Stimulated activated CD8-positive, alpha-beta memory T cell treated with anti-CD3 and anti-CD28 coated beads, Interleukin-4, amount 100 ng/mL, for 4 hours (primary cell): ENCODE data around the gene MINDY2.

ENCODE experiments used
- DNase-seq, 2 donors: peaks; one replicate each; pipeline ENCODE4 v3.0.0-alpha.2; 2020; ENCODE audit warnings: low read depth in 2 of 2, low spot score in 1 of 2

The MINDY2 gene

DNA sequence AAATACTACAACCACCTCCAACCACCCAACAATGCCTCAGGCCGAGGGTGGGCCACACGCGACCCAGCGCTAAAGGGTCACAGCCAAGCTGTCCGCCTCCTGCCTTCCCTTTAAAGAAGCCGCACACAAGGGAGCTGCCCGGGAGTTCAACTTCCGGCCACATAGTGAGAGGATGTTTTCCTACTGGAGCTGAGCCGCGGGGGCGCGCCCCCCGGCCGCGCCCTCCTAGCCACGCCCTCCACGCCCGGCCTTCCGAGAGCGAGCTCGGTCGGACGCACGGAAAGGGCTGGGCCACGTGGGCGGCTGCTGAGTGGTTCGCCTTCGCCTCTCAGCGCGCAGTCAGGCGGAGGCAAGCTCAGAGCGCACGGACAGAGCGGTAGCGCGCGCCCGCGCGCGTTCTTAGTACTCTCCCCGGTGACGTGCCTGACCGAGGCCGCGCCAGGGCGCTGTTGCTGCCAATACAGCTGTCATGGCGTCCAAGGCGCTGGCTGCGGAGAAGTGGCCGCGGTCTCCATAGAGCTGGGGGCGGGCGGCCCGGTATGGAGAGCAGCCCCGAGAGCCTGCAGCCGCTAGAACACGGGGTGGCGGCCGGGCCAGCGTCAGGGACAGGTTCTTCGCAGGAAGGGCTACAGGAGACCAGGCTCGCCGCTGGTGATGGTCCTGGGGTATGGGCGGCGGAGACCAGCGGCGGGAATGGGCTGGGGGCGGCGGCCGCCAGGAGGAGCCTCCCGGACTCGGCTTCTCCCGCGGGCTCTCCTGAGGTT lies at the start of gene MINDY2:
MINDY2 (plus strand) TSS at position 446 of the 764 bp plus-strand sequence; CDS start at position 540, 94 bp downstream.
- peak; percentile 73 to 88 for DNase-seq

GRCh38 chr15:58724466-58724865 lies 46.6 kb upstream of the MINDY2 start:
- DNase-seq: no peak

DNA sequence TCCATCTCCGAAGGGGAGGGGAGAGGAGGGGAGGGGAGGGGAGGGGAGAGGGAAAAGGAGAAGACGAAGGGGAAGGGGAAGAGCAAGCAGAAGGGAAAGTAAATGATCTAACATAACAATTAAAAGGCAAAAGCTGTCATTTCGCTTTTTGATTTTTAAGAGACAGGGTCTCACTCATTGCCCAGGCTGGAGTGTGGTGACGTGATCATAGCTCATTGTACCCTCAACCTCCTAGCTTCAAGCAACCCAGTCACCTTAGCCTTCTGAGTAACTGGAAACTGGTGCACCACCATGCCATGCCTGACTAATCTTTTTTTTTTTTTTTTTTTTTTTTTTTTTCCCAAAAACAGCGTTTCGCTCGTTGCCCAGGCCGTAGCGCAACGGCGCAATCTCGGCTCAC lies 44.2 kb upstream of the MINDY2 start:
- no peak for DNase-seq

DNA sequence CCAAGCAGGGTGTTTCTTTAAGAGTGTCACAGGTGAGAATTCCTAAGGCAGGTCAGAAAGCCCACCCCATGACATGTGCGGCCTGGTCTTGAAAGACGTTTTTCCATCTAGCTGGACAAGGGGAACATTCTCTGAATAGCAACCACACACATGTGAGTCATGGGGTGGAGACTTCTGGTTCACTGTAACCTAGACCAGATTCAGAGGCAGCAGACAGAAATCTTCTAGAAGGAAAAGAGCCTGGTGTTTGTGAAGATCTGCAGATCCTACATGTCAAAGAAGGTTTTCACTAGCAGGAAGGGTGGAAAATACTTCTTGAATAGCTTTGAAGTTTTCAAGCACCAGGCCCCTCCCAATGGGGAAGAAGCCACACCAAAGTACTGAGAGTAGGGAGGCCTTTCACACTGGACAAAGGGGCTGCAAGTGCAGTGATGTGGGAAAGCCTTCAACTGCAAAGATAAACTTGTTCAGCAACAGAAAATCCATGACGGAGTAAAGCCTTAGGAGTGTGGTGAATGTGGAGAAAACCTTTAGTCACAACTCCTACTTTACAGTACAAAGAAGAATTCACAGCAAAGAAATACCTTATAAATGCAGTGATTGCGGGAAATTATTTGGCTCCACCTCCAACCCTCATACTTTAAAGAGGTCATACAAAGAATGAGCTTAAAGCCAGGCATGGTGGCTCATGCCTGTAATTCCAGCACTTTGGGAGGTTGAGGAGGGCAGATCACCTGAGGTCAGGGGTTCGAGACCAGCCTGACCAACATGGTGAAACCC lies 39.2 kb upstream of the MINDY2 start:
- DNase-seq: no peak

- no peak for DNase-seq
These were observed 38.3 kb upstream of the MINDY2 start for GRCh38 chr15:58732625-58733363.

DNA sequence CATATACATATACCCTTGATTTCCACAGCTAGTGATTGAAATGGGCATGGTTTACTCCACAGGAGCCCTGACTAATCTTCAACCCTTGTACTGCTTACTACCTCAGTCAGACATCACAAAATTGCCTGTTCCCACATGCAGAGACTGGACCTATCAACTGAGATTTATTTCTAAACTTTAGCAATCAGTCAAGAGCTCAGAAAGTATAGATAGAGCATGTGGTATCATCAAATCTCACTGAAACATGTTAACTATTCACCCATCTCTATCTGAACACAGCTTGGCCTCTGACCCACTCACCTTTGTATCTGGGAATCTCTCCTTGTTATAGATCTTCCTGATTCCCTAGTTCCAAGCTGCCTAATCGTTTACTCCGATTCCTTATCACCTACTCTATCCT lies 36.2 kb upstream of the MINDY2 start:
- DNase-seq: no peak

GRCh38 chr15:58736018-58736643 lies 35.0 kb upstream of the MINDY2 start:
- no peak for DNase-seq

- DNase-seq: no peak
These were observed 33.8 kb upstream of the MINDY2 start for GRCh38 chr15:58737298-58737697.

- DNase-seq: no peak
These were observed 32.9 kb upstream of the MINDY2 start for GRCh38 chr15:58738046-58738707.

DNA sequence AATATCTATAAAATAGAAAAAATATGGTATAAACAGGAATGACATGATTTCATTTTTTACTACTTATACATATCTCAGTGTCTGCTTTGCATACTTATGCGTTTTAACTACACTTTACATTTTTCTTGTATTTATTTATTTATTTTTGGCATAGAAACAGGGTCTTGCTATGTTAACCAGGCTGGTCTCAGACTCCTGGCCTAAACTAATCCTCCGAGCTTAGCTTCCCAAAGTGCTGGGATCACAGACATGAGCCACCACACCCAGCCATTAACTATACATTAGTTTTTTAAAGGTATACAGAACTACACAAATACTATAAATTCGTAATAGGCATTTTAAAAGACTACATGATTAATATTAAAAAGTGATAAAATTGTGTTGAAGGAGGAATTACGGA lies 30.7 kb upstream of the MINDY2 start:
- no peak for DNase-seq

DNA sequence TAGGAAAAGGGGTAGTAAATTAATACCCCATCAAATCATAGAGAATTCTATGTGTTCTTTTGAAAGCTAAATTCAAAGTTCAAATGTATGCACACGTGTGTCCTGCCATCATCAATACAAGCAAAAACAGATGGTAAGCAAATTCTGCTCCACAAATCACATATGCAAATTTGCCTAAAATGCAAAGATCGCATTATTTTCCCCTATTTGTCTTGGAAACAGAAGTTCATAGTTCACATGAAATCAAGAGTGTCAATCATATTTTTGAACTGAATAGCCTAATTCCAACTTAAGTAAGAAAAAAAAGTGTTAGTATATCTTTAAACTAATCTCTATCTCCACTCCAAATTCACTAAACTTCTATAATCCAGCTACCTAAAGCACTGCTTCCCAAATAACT lies 30.1 kb upstream of the MINDY2 start:
- DNase-seq: no peak

GRCh38 chr15:58742022-58742813 lies 28.9 kb upstream of the MINDY2 start:
- DNase-seq: no peak

GRCh38 chr15:58742819-58743502 lies 28.1 kb upstream of the MINDY2 start:
- no peak for DNase-seq

DNA sequence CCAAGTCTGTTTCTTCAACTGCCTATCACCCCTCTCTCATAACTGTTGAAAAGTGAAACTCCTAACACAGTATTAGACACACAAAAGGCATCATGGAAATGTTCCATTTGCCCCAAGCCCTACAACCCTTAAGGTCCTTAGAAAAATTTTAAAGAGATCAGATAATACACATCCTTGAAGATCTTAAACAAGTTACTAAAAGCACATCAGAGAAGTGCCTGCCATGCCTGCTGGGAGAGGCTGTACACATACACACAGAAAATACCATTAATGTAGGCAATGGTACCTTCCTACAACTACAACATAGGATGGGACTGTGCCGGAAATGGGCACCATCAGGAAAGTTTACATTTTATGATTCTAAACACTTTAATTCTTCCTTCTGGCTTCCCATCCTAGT lies 24.9 kb upstream of the MINDY2 start:
- DNase-seq: no peak

GRCh38 chr15:58748040-58748851 lies 22.9 kb upstream of the MINDY2 start:
- no peak for DNase-seq

DNA sequence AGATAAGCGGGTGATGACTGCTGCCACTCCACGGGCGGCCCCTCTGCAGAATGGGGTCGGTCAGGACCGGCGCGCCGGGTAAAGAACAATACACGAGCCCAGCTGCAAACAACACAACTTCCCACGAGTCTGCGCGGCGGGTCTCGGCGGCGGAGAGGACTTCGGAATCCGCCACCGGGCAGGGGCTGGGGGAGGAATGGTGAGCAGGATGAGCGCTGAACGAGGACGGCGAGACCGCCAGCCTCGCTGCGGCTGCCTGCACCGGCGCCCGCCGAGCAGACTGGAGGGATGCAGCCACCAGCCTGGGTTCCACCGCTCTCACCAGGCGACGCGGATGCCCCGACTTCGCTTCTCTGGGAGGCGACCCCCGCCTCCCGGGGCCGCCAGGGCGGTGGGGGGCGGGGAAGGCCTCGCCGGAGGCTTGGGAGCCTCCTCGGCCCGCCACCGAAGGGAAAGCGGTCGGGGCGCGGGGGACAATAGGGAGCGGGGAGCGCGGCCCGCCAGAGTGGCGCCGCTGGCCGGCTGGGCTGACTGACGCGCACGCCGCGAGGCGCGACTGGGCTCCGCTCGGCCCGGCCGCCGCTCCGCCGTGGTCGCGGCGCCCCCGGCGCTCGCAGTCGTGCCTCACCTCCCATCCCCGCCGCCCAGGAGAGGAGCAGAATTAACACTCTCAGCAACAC lies 22.1 kb upstream of the MINDY2 start:
- peak in 1 of 2 donors; percentile 12 for DNase-seq

DNA sequence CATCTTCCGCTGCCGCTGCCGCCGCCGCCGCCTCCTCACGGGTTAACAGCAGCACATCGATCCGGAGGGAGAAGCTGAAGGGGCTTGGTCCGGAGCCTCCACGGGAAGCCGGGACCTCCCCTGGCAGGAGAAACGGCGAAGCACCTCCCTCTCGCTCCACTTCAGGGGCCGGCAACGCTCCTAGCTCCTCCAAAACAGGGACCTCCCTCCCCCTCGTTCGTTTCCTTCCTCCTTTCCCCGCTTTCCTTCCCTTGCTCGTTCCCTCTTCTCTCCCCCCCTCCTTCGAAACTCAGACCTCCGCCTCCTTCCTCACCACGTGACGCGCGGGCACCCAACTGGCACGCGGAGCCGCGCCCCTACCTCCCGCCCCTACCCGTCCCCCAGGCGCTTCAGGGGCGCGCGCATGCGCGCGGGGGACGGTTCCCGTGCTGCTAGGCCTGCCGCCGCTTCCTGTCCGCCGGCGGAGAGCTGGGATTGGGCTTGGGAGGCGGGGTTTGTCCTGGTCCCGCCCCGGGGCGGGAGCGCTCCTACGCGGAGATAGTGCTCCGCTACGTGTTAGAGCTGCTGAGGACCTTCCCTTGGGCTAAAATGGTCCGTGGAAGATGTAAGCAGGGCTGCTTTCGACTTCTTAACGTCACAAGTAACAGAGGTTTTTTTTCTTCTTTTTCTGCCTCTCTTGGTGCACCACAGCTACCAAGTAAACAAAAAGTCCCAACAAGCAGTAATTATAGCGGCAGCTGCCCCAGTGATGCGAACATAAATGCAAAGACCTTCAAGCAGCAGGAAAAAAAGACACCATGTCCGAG lies 21.4 kb upstream of the MINDY2 start, which contains the start of gene ADAM10:
ADAM10 (minus strand) TSS at position 176 of the 806 bp plus-strand sequence; CDS start at position 3, 173 bp downstream.
- DNase-seq: peak; percentile 88 to 98
